Measurements from ENCODE around the gene UST.

UST gene

DNA sequence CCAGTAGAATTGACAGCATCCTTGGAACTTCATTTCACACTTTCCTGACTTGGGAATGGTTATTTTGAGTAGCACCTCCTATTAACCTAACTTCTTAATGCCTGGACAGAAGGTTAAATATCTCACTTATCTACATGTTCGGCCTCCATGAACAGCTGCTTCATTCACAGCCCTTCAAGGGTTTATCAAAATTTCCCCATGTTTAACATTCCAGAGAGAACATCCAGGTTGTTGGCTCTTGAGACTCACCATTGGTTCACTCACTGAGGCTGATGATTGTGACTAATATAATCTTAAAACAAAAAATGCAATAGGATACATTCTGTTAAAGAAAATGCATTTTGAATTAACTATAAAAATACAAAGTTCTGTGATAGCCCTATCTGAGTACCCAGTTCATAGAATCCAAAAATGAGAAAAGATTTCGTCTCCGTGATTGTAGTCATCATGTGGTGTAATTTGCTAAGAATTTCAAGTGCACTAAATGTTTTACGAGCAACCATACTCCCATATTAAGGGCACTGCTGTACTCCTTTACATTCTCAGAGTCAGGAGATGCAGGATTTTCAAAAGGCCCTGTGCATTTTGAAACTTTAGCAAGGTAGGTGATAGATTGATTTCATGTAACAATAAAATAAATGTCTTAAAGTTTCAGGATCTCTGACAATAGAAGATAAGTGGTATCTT, 310.1 kb downstream of the UST start:
- TF ChIP-seq, protein P1, sequence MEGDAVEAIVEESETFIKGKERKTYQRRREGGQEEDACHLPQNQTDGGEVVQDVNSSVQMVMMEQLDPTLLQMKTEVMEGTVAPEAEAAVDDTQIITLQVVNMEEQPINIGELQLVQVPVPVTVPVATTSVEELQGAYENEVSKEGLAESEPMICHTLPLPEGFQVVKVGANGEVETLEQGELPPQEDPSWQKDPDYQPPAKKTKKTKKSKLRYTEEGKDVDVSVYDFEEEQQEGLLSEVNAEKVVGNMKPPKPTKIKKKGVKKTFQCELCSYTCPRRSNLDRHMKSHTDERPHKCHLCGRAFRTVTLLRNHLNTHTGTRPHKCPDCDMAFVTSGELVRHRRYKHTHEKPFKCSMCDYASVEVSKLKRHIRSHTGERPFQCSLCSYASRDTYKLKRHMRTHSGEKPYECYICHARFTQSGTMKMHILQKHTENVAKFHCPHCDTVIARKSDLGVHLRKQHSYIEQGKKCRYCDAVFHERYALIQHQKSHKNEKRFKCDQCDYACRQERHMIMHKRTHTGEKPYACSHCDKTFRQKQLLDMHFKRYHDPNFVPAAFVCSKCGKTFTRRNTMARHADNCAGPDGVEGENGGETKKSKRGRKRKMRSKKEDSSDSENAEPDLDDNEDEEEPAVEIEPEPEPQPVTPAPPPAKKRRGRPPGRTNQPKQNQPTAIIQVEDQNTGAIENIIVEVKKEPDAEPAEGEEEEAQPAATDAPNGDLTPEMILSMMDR (IDR thresholded peaks at IDR 0.05; ENCODE audit: insufficient read depth, low read length, poor library complexity, severe bottlenecking), result no peak
- TF ChIP-seq EZH2phosphoT487 (conservative IDR thresholded peaks at IDR 0.05; ENCODE audit: low read length), result no peak
- Histone ChIP-seq H3K4me2 (ENCODE audit: low read depth, low read length, poor library complexity, severe bottlenecking) (no peak overlapping the region), H3K4me3 (ENCODE audit: insufficient read depth, low read length, poor library complexity, severe bottlenecking) (no peak overlapping the region), H3K9ac (ENCODE audit: low read length) (no peak overlapping the region), H3K27me3 (ENCODE audit: low read length) (no peaks in the 10 kb centered on the region), H4K20me1 (ENCODE audit: low read depth, low read length) (no peaks in the 10 kb centered on the region), H3F3A (ENCODE audit: insufficient read depth) (no peaks in the 10 kb centered on the region), H3K9me2 (replicated peaks; ENCODE audit: insufficient read depth, low read length) (no peaks in the 10 kb centered on the region), H2AFZ (ENCODE audit: low read depth, low read length, severe bottlenecking) (no peak overlapping the region), H3K27ac (ENCODE audit: low read depth, low read length) (no peak overlapping the region), H3K9me3 (ENCODE audit: insufficient read depth, low read length) (no peaks in the 10 kb centered on the region), H3K36me3 (ENCODE audit: low read length) (no peaks in the 10 kb centered on the region), H3K79me2 (ENCODE audit: insufficient read depth, low read length) (no peaks in the 10 kb centered on the region)

DNA sequence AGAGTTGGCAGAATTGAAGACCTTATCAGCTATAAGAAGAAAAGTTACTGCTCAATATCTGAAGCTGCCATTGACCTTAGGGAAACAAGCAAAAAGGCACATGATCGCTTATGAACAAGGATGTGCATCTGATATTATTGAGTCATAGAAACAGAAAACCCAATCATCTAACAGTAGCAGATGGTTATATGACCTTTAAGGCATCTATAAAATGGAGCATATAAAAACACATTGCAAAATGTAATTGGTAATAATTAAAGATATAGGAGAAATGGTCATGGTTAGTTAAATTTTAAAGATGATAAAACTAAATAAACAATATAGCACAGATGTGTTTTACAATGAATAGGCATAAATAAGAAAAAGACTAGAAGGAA, 310.6 kb downstream of the UST start:
- Histone ChIP-seq H3K4me2 (ENCODE audit: low read depth, low read length, poor library complexity, severe bottlenecking) (no peak overlapping the region), H3K4me3 (ENCODE audit: insufficient read depth, low read length, poor library complexity, severe bottlenecking) (no peak overlapping the region), H4K20me1 (ENCODE audit: low read depth, low read length) (no peaks in the 10 kb centered on the region), H2AFZ (ENCODE audit: low read depth, low read length, severe bottlenecking) (no peak overlapping the region), H3K9ac (ENCODE audit: low read length) (no peak overlapping the region), H3K9me2 (replicated peaks; ENCODE audit: insufficient read depth, low read length) (no peaks in the 10 kb centered on the region), H3F3A (ENCODE audit: insufficient read depth) (no peaks in the 10 kb centered on the region), H3K27ac (ENCODE audit: low read depth, low read length) (no peak overlapping the region), H3K79me2 (ENCODE audit: insufficient read depth, low read length) (no peaks in the 10 kb centered on the region), H3K36me3 (ENCODE audit: low read length) (no peaks in the 10 kb centered on the region), H3K9me3 (ENCODE audit: insufficient read depth, low read length) (no peaks in the 10 kb centered on the region), H3K27me3 (ENCODE audit: low read length) (no peaks in the 10 kb centered on the region)
- TF ChIP-seq, protein P1 (IDR thresholded peaks at IDR 0.05; ENCODE audit: insufficient read depth, low read length, poor library complexity, severe bottlenecking), result no peak
- no peak for TF ChIP-seq EZH2phosphoT487 (conservative IDR thresholded peaks at IDR 0.05; ENCODE audit: low read length)

GRCh38 chr6:149059557-149059956, 312.7 kb downstream of the UST start:
- H3K27me3 ChIP-seq (ENCODE audit: low read length), result no peaks in the 10 kb centered on the region
- no peaks in the 10 kb centered on the region for H3K79me2 ChIP-seq (ENCODE audit: insufficient read depth, low read length)
- H3K9me2 ChIP-seq (replicated peaks; ENCODE audit: insufficient read depth, low read length), result no peaks in the 10 kb centered on the region
- H3K27ac ChIP-seq (ENCODE audit: low read depth, low read length), result no peak overlapping the region
- H3K4me3 ChIP-seq (ENCODE audit: insufficient read depth, low read length, poor library complexity, severe bottlenecking), result no peak overlapping the region
- H2AFZ ChIP-seq (ENCODE audit: low read depth, low read length, severe bottlenecking), result no peak overlapping the region
- no peaks in the 10 kb centered on the region for H4K20me1 ChIP-seq (ENCODE audit: low read depth, low read length)
- H3K9ac ChIP-seq (ENCODE audit: low read length), result no peak overlapping the region
- H3K36me3 ChIP-seq (ENCODE audit: low read length), result no peaks in the 10 kb centered on the region
- H3F3A ChIP-seq (ENCODE audit: insufficient read depth), result no peaks in the 10 kb centered on the region
- TF ChIP-seq, protein P1 (IDR thresholded peaks at IDR 0.05; ENCODE audit: insufficient read depth, low read length, poor library complexity, severe bottlenecking), result no peak
- no peak for TF ChIP-seq EZH2phosphoT487 (conservative IDR thresholded peaks at IDR 0.05; ENCODE audit: low read length)
- H3K9me3 ChIP-seq (ENCODE audit: insufficient read depth, low read length), result no peaks in the 10 kb centered on the region
- H3K4me2 ChIP-seq (ENCODE audit: low read depth, low read length, poor library complexity, severe bottlenecking), result no peak overlapping the region

Measured in SU-DHL-6 (cell line).